Natural killer cell (primary cell): ENCODE data around the gene SRRM4. TPM values are rescaled to one million over a fixed set of nuclear protein-coding genes. Genes with fewer than 3 reads are reported as not detected.

Experiments
- ATAC-seq, 3 donors: fragments of 150-1000 bp in 2 of 3; fragments of 200-7000 bp in 1 of 3; cut with Tn5 transposase; 1 replicate in 1 of 3; 2 replicates in 2 of 3; pipeline ENCODE4 v1.10.0; 2021; ENCODE audit warnings: mild to moderate bottlenecking in 2 of 3, moderate library complexity in 2 of 3
- DNase-seq, 2 donors: peaks; one replicate each; pipeline versions ENCODE4 v3.0.0 to v3.0.0-alpha.2; 2013 to 2021; ENCODE audit warnings: mixed read lengths in 1 of 2
- H3K27ac ChIP-seq: one replicate; pipeline ENCODE4 v1.5.1; 2013; ENCODE audit warnings: mild to moderate bottlenecking, low read length
- H3K27me3 ChIP-seq: one replicate; pipeline ENCODE4 v1.6.1; 2013; ENCODE audit warnings: low read length; ENCODE audit not compliant: control insufficient read depth, insufficient read depth
- H3K36me3 ChIP-seq: one replicate; pipeline ENCODE4 v1.6.1; 2013; ENCODE audit warnings: low read length; ENCODE audit not compliant: control insufficient read depth, insufficient read depth
- H3K4me1 ChIP-seq: one replicate; pipeline ENCODE4 v1.6.1; 2013; ENCODE audit warnings: low read length; ENCODE audit not compliant: control insufficient read depth, insufficient read depth
- H3K4me3 ChIP-seq: one replicate; pipeline ENCODE4 v1.5.1; 2013; ENCODE audit warnings: low read length
- H3K9me3 ChIP-seq: one replicate; pipeline ENCODE4 v1.6.1; 2013; ENCODE audit warnings: low read length; ENCODE audit not compliant: control insufficient read depth, insufficient read depth
- H3K27ac Mint-ChIP-seq, 2 donors: one replicate each; pipeline ENCODE4 v1.8.0; 2022; ENCODE audit warnings: mild to moderate bottlenecking in 2 of 2, mixed read lengths in 2 of 2, moderate library complexity in 1 of 2
- H3K27me3 Mint-ChIP-seq, 2 donors: one replicate each; pipeline ENCODE4 v1.8.0; 2022; ENCODE audit warnings: low read depth in 2 of 2, mixed read lengths in 2 of 2
- H3K36me3 Mint-ChIP-seq: one replicate; pipeline ENCODE4 v1.8.0; 2022; ENCODE audit warnings: mixed read lengths
- H3K4me1 Mint-ChIP-seq, 2 donors: one replicate each; pipeline ENCODE4 v1.8.0; 2022; ENCODE audit warnings: mixed read lengths in 2 of 2
- H3K4me3 Mint-ChIP-seq: one replicate; pipeline ENCODE4 v1.8.0; 2022; ENCODE audit warnings: mild to moderate bottlenecking, moderate library complexity, mixed read lengths
- H3K9me3 Mint-ChIP-seq, 2 donors: one replicate each; pipeline ENCODE4 v1.8.0; 2022; ENCODE audit warnings: mixed read lengths in 2 of 2
- WGBS: methylation state at CpG from one replicate; pipeline ENCODE4 v1.1.7; 2013; ENCODE audit warnings: missing lambda C conversion rate; ENCODE audit not compliant: insufficient coverage; 5-methylcytosine and 5-hydroxymethylcytosine counted together
- intact Hi-C: fragments of 100-400 bp; cut with micrococcal nuclease; formaldehyde crosslinking; loops from one replicate; pipeline ENCODE4 v1.14.2; 2022
- total RNA-seq, 4 donors: library from RNA; stranded (reverse); fragments of 120-200 nt in 1 of 4; gene quantifications; one replicate each; pipeline versions ENCODE4 v1.2.3 to v1.2.4, GENCODE V29; 2013 to 2022
- TF ChIP-seq, protein P1 (sequence below): fragments of 200-600 bp; IDR thresholded peaks from one replicate; pipeline ENCODE4 v1.8.0; 2022; ENCODE audit warnings: antibody characterized with exemption

The SRRM4 gene
- total RNA-seq, 3 donors from 2014 or later (not counting 1 experiment from before 2014, with no cell fraction given) = not detected

DNA sequence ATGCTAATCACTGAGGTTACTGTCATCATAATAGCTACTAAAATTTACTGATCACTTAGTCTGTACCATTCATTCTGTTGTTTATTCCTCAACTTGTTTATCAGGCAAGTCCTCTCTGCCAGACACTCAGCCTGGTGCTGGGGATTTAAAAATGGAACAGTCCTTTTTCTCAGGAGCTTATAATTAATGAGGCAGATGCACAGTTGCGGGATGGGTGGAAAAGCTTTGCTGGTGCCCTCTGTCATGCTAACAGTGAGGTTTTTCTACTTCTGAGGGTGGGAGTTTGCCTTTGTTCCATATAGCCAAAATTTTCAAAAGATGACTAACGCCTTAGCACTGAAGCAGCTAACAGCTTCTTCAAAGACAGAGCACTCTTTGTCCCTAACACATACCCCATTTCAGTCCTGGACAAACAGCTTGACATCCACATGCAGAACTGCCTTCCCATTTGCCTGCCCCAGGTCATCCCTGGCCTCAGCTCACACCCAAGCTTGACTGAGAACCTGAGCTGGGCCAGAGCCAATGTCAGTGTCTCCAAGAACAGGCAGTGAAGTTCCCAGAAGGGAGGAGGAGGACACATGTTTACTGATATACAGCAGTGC is 166.6 kb downstream of the SRRM4 start:
- no peak overlapping the region for H3K27ac Mint-ChIP-seq
- no peak overlapping the region for H3K4me3 Mint-ChIP-seq
- H3K4me1 Mint-ChIP-seq = no peaks in the 10 kb centered on the region
- intact Hi-C loops = no loop called here
- Histone ChIP-seq H3K27me3 (peaks cover 2% of the 10 kb centered on the region), H3K4me3 (no peak overlapping the region), H3K36me3 (no peaks in the 10 kb centered on the region), H3K9me3 (no peaks in the 10 kb centered on the region), H3K27ac (no peak overlapping the region), H3K4me1 (no peaks in the 10 kb centered on the region)
- no peak for DNase-seq
- 65% methylated on average over 2 of the region's 2 CpGs for WGBS
- no peak for ATAC-seq
- H3K36me3 Mint-ChIP-seq = no peaks in the 10 kb centered on the region
- peaks cover 0 to 2% of the 10 kb centered on the region in 2 donors for H3K9me3 Mint-ChIP-seq
- H3K27me3 Mint-ChIP-seq = peaks cover 16 to 20% of the 10 kb centered on the region in 2 donors
- TF ChIP-seq, protein P1, sequence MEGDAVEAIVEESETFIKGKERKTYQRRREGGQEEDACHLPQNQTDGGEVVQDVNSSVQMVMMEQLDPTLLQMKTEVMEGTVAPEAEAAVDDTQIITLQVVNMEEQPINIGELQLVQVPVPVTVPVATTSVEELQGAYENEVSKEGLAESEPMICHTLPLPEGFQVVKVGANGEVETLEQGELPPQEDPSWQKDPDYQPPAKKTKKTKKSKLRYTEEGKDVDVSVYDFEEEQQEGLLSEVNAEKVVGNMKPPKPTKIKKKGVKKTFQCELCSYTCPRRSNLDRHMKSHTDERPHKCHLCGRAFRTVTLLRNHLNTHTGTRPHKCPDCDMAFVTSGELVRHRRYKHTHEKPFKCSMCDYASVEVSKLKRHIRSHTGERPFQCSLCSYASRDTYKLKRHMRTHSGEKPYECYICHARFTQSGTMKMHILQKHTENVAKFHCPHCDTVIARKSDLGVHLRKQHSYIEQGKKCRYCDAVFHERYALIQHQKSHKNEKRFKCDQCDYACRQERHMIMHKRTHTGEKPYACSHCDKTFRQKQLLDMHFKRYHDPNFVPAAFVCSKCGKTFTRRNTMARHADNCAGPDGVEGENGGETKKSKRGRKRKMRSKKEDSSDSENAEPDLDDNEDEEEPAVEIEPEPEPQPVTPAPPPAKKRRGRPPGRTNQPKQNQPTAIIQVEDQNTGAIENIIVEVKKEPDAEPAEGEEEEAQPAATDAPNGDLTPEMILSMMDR = no peak

DNA sequence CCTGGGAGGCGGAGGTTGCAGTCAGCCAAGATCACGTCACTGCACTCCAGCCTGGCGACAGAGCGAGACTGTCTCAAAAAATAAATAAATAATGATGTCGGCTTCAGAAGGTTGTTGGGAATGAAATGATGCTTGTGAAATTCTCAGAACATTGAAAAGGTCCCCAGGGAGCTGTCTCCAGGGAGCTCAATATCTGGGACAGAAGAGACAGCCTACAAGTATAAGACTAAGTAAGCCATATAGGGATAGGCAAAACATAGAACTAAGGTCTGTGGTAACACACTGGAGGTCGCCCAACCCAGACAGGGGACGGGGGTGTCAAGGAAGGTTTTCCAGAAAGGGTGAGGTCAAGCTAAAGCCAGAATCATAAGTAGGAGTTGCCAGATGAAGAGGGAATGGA is 167.9 kb downstream of the SRRM4 start:
- H3K4me3 Mint-ChIP-seq = no peak overlapping the region
- ATAC-seq = no peak

DNA sequence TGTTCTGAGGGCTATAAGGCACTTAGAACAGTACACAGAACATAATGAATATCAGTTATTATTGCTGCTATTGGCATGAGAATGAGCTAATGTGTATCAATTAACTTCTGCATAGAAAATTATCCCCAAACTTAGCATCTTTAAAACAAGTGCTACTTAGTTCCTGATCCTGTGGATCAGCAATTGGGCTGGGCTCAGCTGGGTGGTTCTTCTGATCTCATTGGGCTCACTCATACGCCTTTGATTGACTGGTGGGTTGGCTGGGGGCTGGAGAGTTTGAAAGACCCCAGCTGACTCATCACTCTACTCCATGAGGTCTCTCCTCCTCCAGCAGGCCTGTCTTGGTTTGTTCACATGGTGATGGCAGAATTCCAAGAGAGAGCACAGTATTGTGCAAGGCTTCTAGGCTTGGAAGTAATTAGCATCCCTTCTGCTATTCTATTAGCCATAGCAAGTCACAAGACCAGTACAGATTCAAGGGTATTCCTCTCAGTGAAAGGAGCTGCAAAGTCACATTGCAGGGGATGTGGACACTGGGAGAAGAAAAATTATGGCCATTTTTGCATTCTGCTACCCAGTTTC is 170.2 kb downstream of the SRRM4 start:
- peaks cover 0 to 8% of the 10 kb centered on the region in 2 donors for H3K4me1 Mint-ChIP-seq
- no peak overlapping the region for H3K27ac ChIP-seq
- H3K27me3 Mint-ChIP-seq = peaks cover 16 to 28% of the 10 kb centered on the region in 2 donors
- peaks cover 0 to 2% of the 10 kb centered on the region in 2 donors for H3K9me3 Mint-ChIP-seq
- whole genome bisulfite sequencing = no CpG with 5 or more reads among the region's 1 CpG
- no peak overlapping the region for H3K4me3 Mint-ChIP-seq
- H3K4me3 ChIP-seq = no peak overlapping the region
- DNase-seq (no peak), ATAC-seq (no peak)
- H3K36me3 Mint-ChIP-seq = no peaks in the 10 kb centered on the region
- H3K9me3 ChIP-seq = no peaks in the 10 kb centered on the region
- intact Hi-C loops = no loop called here
- H3K36me3 ChIP-seq = no peaks in the 10 kb centered on the region
- TF ChIP-seq, protein P1 = no peak
- no peak overlapping the region for H3K27ac Mint-ChIP-seq
- H3K27me3 ChIP-seq = peaks cover 5% of the 10 kb centered on the region
- H3K4me1 ChIP-seq = no peaks in the 10 kb centered on the region

More for the DNA sequence above, 167.9 kb downstream of the SRRM4 start:
- Histone ChIP-seq H3K36me3 (no peaks in the 10 kb centered on the region), H3K27ac (no peak overlapping the region), H3K4me1 (no peaks in the 10 kb centered on the region), H3K9me3 (no peaks in the 10 kb centered on the region), H3K4me3 (no peak overlapping the region), H3K27me3 (peaks cover 2% of the 10 kb centered on the region)
- TF ChIP-seq, protein P1 = no peak
- Mint-ChIP-seq H3K9me3 (peaks cover 0 to 2% of the 10 kb centered on the region in 2 donors), H3K27ac (no peak overlapping the region), H3K27me3 (peaks cover 16 to 30% of the 10 kb centered on the region in 2 donors), H3K4me1 (peaks cover 0 to 8% of the 10 kb centered on the region in 2 donors), H3K36me3 (no peaks in the 10 kb centered on the region)
- DNase-seq = no peak
- WGBS = 86% methylated on average over 7 of the region's 7 CpGs
- intact Hi-C loops = no loop called here
